ENCODE measurements around the gene EPHB2. TPM values are rescaled to one million over a fixed set of nuclear protein-coding genes. Genes with fewer than 3 reads are reported as not detected.

EPHB2 gene
- total RNA-seq, 3 donors from 2014 or later: 22.7 to 76.7 (median 70.8) TPM

DNA sequence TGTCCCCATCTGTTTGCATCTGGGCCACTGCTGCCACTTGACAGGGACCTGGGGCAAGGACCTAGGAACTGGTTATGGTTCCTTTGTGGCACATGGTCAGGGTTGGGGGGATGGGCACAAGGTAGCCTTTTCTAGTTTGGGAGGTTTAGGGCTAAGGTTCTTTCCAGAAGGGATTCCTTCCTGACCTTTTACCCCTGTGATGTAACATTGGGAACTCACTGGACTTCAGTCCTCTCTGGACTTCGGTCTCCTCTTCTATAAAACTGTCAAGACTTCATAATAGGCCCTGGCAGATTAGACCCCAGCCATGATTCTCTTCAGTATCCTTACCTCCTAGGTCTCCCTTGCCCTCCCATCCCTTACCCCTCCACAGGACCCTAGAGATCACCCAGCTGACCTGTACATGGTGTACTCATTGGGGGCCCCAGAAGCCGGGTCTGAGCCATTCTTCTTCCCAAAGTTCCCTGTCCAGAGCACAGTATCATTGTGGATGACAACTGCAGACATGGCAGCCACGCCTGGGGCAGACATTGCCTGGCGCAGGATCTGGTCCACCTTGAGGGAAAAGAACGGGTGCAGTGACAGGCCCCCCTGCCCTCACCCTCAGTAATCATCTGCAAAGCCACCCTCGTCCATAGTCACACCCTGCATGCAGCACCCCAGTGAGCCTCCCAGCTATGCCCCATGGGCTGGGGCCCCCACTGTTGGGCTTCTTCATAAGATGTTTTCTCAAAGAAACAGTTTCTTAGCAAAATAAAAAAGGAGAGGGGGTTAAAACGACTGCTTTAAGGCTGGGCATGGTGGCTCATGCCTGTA lies 249.1 kb downstream of the EPHB2 start:
- H3K36me3 ChIP-seq (ENCODE audit: low read depth): no peaks in the 10 kb centered on the region
- no peaks in the 10 kb centered on the region for H3K4me1 ChIP-seq (ENCODE audit: low read depth)
- ATAC-seq: no peak
- H3K9me3 ChIP-seq: no peaks in the 10 kb centered on the region
- DNase-seq: no peak
- intact Hi-C loops (cut with DNase I, micrococcal nuclease): no loop called here
- no peak for TF ChIP-seq CTCF (IDR thresholded peaks at IDR 0.05)
- no peak overlapping the region for H3K4me3 ChIP-seq

GRCh38 chr1:22962558-22962957 lies 251.9 kb downstream of the EPHB2 start:
- Histone ChIP-seq H3K4me1 (ENCODE audit: low read depth) (no peaks in the 10 kb centered on the region), H3K36me3 (ENCODE audit: low read depth) (no peaks in the 10 kb centered on the region), H3K9me3 (no peaks in the 10 kb centered on the region), H3K4me3 (no peak overlapping the region)
- no peak for ATAC-seq
- intact Hi-C loops (cut with DNase I, micrococcal nuclease): no loop called here
- no peak for TF ChIP-seq CTCF (IDR thresholded peaks at IDR 0.05)
- no peak for DNase-seq

- intact Hi-C loops (cut with DNase I, micrococcal nuclease): no loop called here
- TF ChIP-seq CTCF (IDR thresholded peaks at IDR 0.05): no peak
- H3K9me3 ChIP-seq: no peaks in the 10 kb centered on the region
- H3K4me1 ChIP-seq (ENCODE audit: low read depth): no peaks in the 10 kb centered on the region
- no peak for ATAC-seq
- no peaks in the 10 kb centered on the region for H3K36me3 ChIP-seq (ENCODE audit: low read depth)
- DNase-seq: no peak
- H3K4me3 ChIP-seq: no peak overlapping the region
Observed at GRCh38 chr1:22963044-22963677, 252.5 kb downstream of the EPHB2 start.

GRCh38 chr1:22966309-22966708 lies 255.7 kb downstream of the EPHB2 start:
- no peak for TF ChIP-seq CTCF (IDR thresholded peaks at IDR 0.05)
- Histone ChIP-seq H3K36me3 (ENCODE audit: low read depth) (no peaks in the 10 kb centered on the region), H3K4me3 (no peak overlapping the region), H3K9me3 (no peaks in the 10 kb centered on the region), H3K4me1 (ENCODE audit: low read depth) (no peaks in the 10 kb centered on the region)
- ATAC-seq (no peak), DNase-seq (no peak)
- intact Hi-C loops (cut with DNase I, micrococcal nuclease): no loop called here

DNA sequence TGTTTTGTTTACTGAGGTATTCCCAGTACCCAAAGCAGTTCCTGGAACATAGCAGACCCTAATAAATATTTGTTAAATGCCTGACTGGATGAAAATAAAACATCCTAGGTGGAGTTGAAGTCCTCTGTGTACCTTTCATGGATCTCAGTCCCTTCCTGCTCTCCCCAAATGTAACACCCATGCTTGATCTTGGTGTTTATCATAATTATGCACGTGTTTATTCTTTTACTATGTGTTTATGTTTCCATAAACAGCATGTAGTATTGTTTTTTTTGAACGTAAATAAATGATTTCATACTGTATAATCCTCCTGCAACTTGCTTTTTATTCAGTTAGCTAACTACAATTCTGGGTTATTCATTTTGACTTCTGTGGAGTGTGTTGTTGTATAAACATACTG lies 257.2 kb downstream of the EPHB2 start:
- intact Hi-C loops (cut with DNase I, micrococcal nuclease): no loop called here
- ATAC-seq: no peak
- no peak for TF ChIP-seq CTCF (IDR thresholded peaks at IDR 0.05)

More for the DNA sequence above, 257.2 kb downstream of the EPHB2 start:
- Histone ChIP-seq H3K4me3 (no peak overlapping the region), H3K4me1 (ENCODE audit: low read depth) (no peaks in the 10 kb centered on the region), H3K36me3 (ENCODE audit: low read depth) (no peaks in the 10 kb centered on the region), H3K9me3 (no peaks in the 10 kb centered on the region)
- DNase-seq: no peak
